Omental fat pad (tissue), 4 donors: ENCODE results near the gene TEX22. TPM values are rescaled to one million over a fixed set of nuclear protein-coding genes. Genes with fewer than 3 reads are reported as not detected.

Source experiments
- ATAC-seq: fragments of 150-250 bp; one replicate; pipeline ENCODE4 v1.9.1; 2016; ENCODE audit warnings: mild to moderate bottlenecking, moderate library complexity; ENCODE audit not compliant: low FRiP score
- DNase-seq: peaks from one replicate; pipeline ENCODE4 v3.0.0-alpha.2; 2019; ENCODE audit warnings: low spot score
- total RNA-seq, 4 donors: library from RNA; depleted of rRNA; stranded (reverse); fragments of >200 nt; gene quantifications; one replicate each; pipeline ENCODE4 v1.1.0, GENCODE V29; 2016
- TF ChIP-seq, protein P1 (sequence below), 3 donors: fragments of 450-650 bp; IDR thresholded peaks; one replicate each; pipeline ENCODE4 v1.5.1; 2016 to 2017; ENCODE audit warnings: antibody characterized with exemption in 3 of 3, mild to moderate bottlenecking in 3 of 3, moderate library complexity in 2 of 3

Gene TEX22
- total RNA-seq, 4 donors from 2014 or later, result 0.24 to 0.47 TPM; not detected in 2

DNA sequence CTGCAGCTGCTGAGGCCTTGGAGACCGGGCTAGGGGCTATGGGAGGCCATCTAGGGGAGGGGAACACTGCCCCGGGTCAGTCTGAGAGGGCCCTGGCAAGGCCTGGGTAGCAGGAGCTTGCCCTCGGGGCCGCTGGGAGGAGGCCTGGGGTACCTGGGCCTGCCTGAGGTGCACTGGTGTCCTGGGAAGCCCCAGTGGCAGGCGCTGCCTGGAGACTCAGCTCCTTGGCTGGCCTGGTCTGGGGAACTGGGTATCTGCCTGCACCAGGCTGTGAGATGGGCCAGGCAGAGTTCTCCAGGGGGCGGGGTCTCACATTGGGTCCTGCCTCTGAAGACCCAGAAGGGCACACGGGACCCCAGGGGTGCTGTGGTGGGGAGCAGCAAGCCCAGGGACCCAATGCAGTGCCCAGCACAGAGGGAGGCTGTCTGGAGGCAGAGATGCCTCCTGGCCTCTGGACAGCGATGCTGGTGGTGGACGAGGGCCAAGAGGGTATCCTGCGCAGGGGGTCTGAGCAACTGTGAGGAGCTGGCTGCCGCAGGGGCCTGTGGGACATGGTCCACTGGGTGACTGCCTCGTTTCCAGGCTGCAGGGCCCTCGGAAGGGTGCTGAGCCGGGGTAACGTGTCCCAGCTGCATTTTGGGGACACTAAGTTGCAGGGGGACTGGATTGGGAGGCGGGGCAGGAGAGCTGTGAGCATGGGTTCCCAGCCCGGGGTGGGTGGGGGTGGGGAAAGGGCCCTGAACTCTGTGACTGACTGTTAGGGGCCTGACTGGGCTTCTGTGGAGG is 13.8 kb downstream of the TEX22 start:
- ATAC-seq (no peak), DNase-seq (no peak)
- TF ChIP-seq, protein P1, sequence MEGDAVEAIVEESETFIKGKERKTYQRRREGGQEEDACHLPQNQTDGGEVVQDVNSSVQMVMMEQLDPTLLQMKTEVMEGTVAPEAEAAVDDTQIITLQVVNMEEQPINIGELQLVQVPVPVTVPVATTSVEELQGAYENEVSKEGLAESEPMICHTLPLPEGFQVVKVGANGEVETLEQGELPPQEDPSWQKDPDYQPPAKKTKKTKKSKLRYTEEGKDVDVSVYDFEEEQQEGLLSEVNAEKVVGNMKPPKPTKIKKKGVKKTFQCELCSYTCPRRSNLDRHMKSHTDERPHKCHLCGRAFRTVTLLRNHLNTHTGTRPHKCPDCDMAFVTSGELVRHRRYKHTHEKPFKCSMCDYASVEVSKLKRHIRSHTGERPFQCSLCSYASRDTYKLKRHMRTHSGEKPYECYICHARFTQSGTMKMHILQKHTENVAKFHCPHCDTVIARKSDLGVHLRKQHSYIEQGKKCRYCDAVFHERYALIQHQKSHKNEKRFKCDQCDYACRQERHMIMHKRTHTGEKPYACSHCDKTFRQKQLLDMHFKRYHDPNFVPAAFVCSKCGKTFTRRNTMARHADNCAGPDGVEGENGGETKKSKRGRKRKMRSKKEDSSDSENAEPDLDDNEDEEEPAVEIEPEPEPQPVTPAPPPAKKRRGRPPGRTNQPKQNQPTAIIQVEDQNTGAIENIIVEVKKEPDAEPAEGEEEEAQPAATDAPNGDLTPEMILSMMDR (IDR thresholded peaks at IDR 0.05), result no peak

DNA sequence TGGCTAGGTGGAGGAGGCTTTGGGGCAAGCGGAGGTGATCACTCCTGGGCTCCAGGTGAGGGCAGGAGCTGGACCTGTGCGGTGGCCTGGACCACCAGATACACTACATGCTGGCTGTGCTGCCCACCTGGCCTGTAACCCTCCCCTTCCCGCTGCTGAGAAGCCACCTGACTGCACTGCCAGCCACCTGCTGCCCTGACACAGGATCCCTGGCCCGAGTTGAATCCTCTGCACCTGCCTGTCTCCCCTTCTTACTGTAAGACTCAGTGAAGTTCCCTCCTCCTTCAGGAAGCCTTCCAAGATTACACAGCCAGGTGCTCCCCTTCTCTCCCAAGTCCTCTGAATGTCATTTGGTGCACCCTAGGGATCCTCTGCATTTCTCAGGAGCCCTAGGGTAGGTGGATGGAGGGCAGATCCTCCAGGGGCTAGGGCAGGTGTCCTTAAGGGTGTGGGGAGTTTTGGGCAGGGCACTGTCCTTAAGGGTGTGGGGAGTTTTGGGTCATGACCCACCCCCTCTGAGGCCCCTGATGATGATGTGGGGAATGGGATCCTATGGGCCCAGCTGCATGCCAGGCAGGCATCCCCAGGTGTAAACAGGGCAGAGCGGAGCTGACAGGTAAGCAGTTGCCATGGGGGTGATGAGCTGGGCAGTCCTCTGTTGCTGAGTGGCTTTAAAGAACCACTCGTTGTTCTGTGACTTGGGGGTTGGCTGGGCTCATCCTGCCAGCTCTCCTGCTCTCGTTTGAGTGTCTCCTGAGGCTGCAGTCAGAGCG is 14.6 kb downstream of the TEX22 start:
- DNase-seq (no peak), ATAC-seq (no peak)
- TF ChIP-seq, protein P1 (IDR thresholded peaks at IDR 0.05), result no peak

DNA sequence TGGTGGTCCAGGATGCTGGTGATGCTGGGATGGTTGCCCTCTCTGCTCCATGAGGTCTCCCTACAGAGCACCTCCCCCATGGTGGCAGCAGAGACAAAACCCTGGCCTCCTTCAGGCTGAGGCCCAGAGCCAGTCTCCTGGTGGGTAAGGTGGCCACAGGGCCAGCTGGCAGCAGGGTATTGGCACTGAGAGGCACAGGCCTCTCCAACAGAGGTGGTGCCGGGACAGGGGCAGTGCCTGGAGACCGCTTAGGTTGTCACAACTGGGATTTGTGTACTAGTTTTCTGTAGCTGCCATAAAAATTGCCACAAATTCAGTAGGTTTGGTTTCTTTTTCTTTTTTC is 15.2 kb downstream of the TEX22 start:
- DNase-seq (no peak), ATAC-seq (no peak)
- TF ChIP-seq, protein P1 (IDR thresholded peaks at IDR 0.05), result no peak

DNA sequence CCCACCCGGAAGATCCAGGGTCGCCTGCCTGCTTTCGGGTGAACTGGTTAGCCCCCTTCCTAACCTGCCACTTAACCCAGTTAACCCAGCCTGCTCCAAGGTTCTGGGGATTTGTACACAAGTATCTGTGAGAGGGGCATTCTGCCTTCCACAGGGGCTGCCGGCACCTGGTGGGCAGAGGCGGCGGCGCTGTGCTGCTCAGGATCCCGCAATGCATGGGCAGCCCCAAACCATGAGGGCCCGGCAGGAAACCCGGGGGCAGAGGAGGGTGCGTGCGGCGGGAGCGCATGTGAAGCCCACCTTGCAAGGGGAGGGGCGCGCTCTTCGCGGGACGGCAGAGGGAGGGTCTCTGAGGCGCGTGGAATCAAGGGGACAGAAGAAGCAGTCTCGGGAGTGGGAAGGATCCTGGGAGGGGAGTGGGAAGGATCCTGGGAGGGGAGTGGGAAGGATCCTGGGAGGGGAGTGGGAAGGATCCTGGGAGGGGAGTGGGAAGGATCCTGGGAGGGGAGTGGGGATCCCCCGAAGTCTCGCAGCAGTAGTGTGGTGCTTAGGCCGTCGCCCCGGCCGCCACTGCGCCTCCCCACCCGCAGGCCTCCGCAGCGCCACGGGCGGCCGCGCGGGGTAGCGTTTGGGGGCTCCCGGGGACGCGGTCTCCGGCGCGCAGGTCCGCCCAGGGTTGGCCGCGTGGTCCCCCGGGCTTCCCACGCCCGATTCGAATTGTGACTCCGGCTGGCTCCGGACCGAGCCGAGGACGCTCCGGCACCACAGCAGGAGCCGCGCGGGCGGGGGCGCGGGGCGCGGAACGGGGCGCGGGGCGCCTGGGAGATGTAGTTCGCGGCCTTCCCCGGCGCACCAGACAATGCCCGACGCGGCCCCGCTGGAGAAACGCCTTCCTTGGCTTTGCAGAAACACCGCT is 16.4 kb downstream of the TEX22 start:
- TF ChIP-seq, protein P1 (IDR thresholded peaks at IDR 0.05), result no peak
- ATAC-seq, result peak; percentile 80
- no peak for DNase-seq

DNA sequence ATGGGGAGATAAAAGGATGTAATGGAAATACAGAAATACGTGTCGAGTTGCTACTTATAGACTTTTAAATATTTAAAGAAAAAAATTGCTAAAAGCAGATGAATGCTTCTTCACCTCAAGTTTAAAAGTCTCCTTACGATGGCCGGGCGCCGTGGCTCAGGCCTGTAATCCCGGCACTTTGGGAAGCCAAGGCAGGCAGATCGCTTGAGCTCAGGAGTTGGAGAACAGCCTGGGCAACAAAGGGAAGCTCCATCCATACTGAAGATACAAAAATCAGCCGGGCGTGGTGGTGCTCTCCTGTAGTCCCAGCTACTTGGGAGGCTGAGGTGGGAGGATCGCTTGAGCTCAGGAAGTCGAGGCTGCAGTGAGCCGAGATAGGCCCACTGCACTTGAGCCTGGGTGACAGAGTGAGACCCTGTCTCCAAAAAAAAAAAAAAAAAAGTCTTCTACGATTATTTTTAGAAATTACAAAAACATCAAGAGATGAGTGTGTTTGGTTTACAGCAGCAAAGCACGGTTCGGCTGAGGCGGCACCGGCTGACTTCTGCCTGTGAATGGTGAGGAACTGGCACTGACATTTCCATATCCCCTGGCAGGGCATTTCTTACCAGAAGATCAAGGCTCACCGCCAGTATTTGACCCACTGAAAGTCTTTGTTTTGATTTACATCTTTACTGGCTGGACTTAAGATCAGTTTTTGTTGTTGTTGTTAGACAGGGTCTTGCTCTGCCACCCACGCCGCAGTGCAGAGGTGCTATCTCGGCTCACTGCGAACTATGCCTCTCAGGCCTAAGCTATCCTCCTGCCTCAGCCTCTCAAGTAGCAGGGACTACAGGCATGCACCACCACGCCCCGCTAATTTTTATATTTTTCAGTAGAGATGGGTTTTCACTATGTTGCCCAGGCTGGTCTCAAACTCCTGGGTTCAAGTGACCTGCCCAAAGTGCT is 17.4 kb downstream of the TEX22 start:
- TF ChIP-seq, protein P1 (IDR thresholded peaks at IDR 0.05), result no peak
- no peak for ATAC-seq
- DNase-seq, result no peak

DNA sequence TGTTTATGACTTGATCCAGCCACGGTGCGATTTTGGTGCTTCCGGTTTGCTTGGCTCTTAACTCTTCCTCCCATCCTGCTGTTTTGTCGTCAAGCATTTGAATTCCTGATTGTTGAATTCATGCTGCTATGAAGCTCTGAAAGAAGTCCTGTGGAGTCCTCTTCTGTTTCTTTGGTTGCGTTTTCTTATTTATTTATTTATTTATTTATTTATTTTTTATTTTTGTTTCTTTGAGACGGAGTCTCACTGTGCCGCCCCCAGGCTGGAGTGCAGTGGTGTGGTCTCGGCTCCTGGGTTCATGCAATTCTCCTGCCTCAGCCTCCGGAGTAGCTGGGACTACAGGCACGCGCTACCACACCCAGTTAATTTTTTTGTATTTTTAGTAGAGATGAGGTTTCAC is 18.3 kb downstream of the TEX22 start:
- no peak for ATAC-seq

More for the DNA sequence above, 18.3 kb downstream of the TEX22 start:
- DNase-seq, result no peak
- TF ChIP-seq, protein P1 (IDR thresholded peaks at IDR 0.05), result no peak
